Testis (tissue), 3 donors: Measurements from ENCODE around the gene VPS51. TPM values are rescaled to one million over a fixed set of nuclear protein-coding genes. Genes with fewer than 3 reads are reported as not detected.

Experiments
- DNase-seq: peaks from one replicate; pipeline ENCODE4 v3.0.0-alpha.2; 2019
- H3K27ac ChIP-seq, 2 donors: fragments of 200-600 bp; sonication (generic); one replicate each; pipeline ENCODE4 v1.5.1; 2019
- H3K27me3 ChIP-seq: fragments of 200-600 bp; sonication (generic); one replicate; pipeline ENCODE4 v1.5.1; 2019
- H3K36me3 ChIP-seq: fragments of 200-600 bp; sonication (generic); one replicate; pipeline ENCODE4 v1.5.1; 2017; ENCODE audit warnings: low read depth; ENCODE audit errors: missing control alignments
- H3K4me1 ChIP-seq: fragments of 200-600 bp; sonication (generic); one replicate; pipeline ENCODE4 v1.5.1; 2019
- H3K4me3 ChIP-seq, 2 donors: fragments of 200-600 bp; sonication (generic); one replicate each; pipeline ENCODE4 v1.5.1; 2017 to 2019
- H3K9me3 ChIP-seq: fragments of 200-600 bp; sonication (generic); one replicate; pipeline ENCODE4 v1.5.1; 2017
- CTCF ChIP-seq, 3 experiments: fragments of 450-650 bp in 2 of 3; fragments of 200-600 bp in 1 of 3; sonication (generic) in 1 of 3; IDR thresholded peaks; one replicate each; pipeline ENCODE4 v1.5.1; 2016 to 2019; ENCODE audit warnings: antibody characterized with exemption in 3 of 3, mild to moderate bottlenecking in 2 of 3, moderate library complexity in 1 of 3
- POLR2A ChIP-seq: fragments of 450-650 bp; IDR thresholded peaks from one replicate; pipeline ENCODE4 v1.6.1; 2017; ENCODE audit warnings: antibody characterized with exemption, mild to moderate bottlenecking, moderate library complexity
- WGBS, 2 donors: methylation state at CpG; one replicate each; pipeline ENCODE4 v1.1.5; 2018; 5-methylcytosine and 5-hydroxymethylcytosine counted together
- intact Hi-C: fragments of 100-400 bp; cut with DNase I; formaldehyde crosslinking; loops from one replicate; pipeline ENCODE4 v1.15.1; 2023; ENCODE audit warnings: low total_unique reads
- polyA plus RNA-seq: library from polyadenylated mRNA; stranded (reverse); fragments of 350-450 nt; fragmentation: Illumina TruSeq; extraction: RNeasy Lipid Tissue Mini Kit (QIAGEN cat#74804); gene quantifications from one replicate; pipeline ENCODE4 v1.2.3, GENCODE V29; 2014; ENCODE audit warnings: low read depth, low replicate concordance; ENCODE audit not compliant: insufficient read depth
- total RNA-seq, 2 donors: library from RNA; depleted of rRNA; stranded (reverse); fragments of >200 nt; gene quantifications; one replicate each; pipeline ENCODE4 v1.2.3, GENCODE V29; 2016

VPS51 gene
- total and polyA plus RNA-seq, 3 donors from 2014 or later: 91.1 to 252 (median 173) TPM

GRCh38 chr11:65090628-65091027, 5.4 kb upstream of the VPS51 start:
- no peaks in the 10 kb centered on the region for H3K36me3 ChIP-seq
- no peak overlapping the region for H3K4me3 ChIP-seq
- H3K27me3 ChIP-seq: no peaks in the 10 kb centered on the region
- H3K4me1 ChIP-seq: peaks cover 2% of the 10 kb centered on the region
- H3K27ac ChIP-seq: no peak overlapping the region
- no peak for TF ChIP-seq CTCF (IDR thresholded peaks at IDR 0.05)
- TF ChIP-seq POLR2A: no peak
- no peak for DNase-seq
- 94 to 96% methylated on average over 4 of the region's 4 CpGs for WGBS, 2 donors
- intact Hi-C loops: no loop called here
- H3K9me3 ChIP-seq: no peaks in the 10 kb centered on the region

GRCh38 chr11:65095427-65095826, 587 bp upstream of the VPS51 start:
- no peak for DNase-seq
- H3K4me3 ChIP-seq: peak overlapping the region; percentile 69 to 99
- intact Hi-C loops: no loop called here

GRCh38 chr11:65096926-65097325, 912 bp downstream of the VPS51 start:
- no peaks in the 10 kb centered on the region for H3K9me3 ChIP-seq
- H3K36me3 ChIP-seq: no peaks in the 10 kb centered on the region
- WGBS, 2 donors: 20 to 42% methylated on average over 6 to 8 of the region's 8 CpGs
- peaks cover 9% of the 10 kb centered on the region for H3K4me1 ChIP-seq
- H3K27me3 ChIP-seq: no peaks in the 10 kb centered on the region
- intact Hi-C loops: no loop called here
- no peak for DNase-seq
- H3K4me3 ChIP-seq: peak overlapping the region; percentile 69 to 99
- H3K27ac ChIP-seq: peak overlapping the region; percentile 89 to 94
- TF ChIP-seq POLR2A (no peak), CTCF (IDR thresholded peaks at IDR 0.05) (no peak)

More at GRCh38 chr11:65095427-65095826, 587 bp upstream of the VPS51 start:
- peaks cover 9% of the 10 kb centered on the region for H3K4me1 ChIP-seq
- WGBS, 2 donors: 45 to 55% methylated on average over 20 to 22 of the region's 22 CpGs
- no peak overlapping the region for H3K27ac ChIP-seq
- H3K27me3 ChIP-seq: no peaks in the 10 kb centered on the region
- H3K36me3 ChIP-seq: no peaks in the 10 kb centered on the region
- H3K9me3 ChIP-seq: no peaks in the 10 kb centered on the region
- TF ChIP-seq POLR2A (no peak), CTCF (IDR thresholded peaks at IDR 0.05) (no peak)

- WGBS, 2 donors: 91 to 95% methylated on average over 6 of the region's 6 CpGs
These were observed 4.8 kb downstream of the VPS51 start for GRCh38 chr11:65100674-65101350.

More at GRCh38 chr11:65100674-65101350, 4.8 kb downstream of the VPS51 start:
- Histone ChIP-seq H3K36me3 (no peaks in the 10 kb centered on the region), H3K4me1 (peaks cover 16% of the 10 kb centered on the region), H3K27me3 (no peaks in the 10 kb centered on the region), H3K4me3 (no peak overlapping the region), H3K27ac (no peak overlapping the region), H3K9me3 (no peaks in the 10 kb centered on the region)
- no peak for DNase-seq
- no peak for TF ChIP-seq CTCF (IDR thresholded peaks at IDR 0.05)
- TF ChIP-seq POLR2A: no peak
- intact Hi-C loops: no loop called here
